H9 (cell line): ENCODE data around the gene VWA3A. TPM values are rescaled to one million over a fixed set of nuclear protein-coding genes. Genes with fewer than 3 reads are reported as not detected.

Experiments
- DNase-seq: peaks from one replicate; pipeline ENCODE4 v3.0.0-alpha.2; 2017
- H2AFZ ChIP-seq: one replicate; pipeline ENCODE4 v1.6.1; 2013; ENCODE audit warnings: mild to moderate bottlenecking, low read length, control low read depth, moderate library complexity
- H2AK5ac ChIP-seq: 2 replicates; pipeline ENCODE4 v1.6.1; 2013; ENCODE audit warnings: low read length, control low read depth, mixed read lengths; ENCODE audit not compliant: insufficient read length
- H2BK120ac ChIP-seq: one replicate; pipeline ENCODE4 v1.6.1; 2013; ENCODE audit warnings: low read depth, mild to moderate bottlenecking, low read length, control low read depth, inconsistent platforms; ENCODE audit not compliant: poor library complexity, severe bottlenecking
- H2BK12ac ChIP-seq: 2 replicates; pipeline ENCODE4 v1.6.1; 2013; ENCODE audit warnings: low read length, control low read depth, mixed read lengths, low read depth; ENCODE audit not compliant: insufficient read length
- H2BK15ac ChIP-seq: 2 replicates; pipeline ENCODE4 v1.6.1; 2013; ENCODE audit warnings: low read depth, low read length, control low read depth
- H2BK20ac ChIP-seq: one replicate; pipeline ENCODE4 v1.6.1; 2013; ENCODE audit warnings: low read depth, mild to moderate bottlenecking, low read length, control low read depth, inconsistent platforms; ENCODE audit not compliant: poor library complexity, severe bottlenecking
- H2BK5ac ChIP-seq: 2 replicates; pipeline ENCODE4 v1.6.1; 2013; ENCODE audit warnings: low read length, control low read depth, mixed read lengths; ENCODE audit not compliant: insufficient read length
- H3K14ac ChIP-seq: 2 replicates; pipeline ENCODE4 v1.6.1; 2013; ENCODE audit warnings: low read length, control low read depth; ENCODE audit not compliant: insufficient read depth
- H3K18ac ChIP-seq: 2 replicates; pipeline ENCODE4 v1.6.1; 2013; ENCODE audit warnings: low read depth, mild to moderate bottlenecking, mixed read lengths, low read length, control low read depth; ENCODE audit not compliant: insufficient read length
- H3K23ac ChIP-seq: 2 replicates; pipeline ENCODE4 v1.6.1; 2013; ENCODE audit warnings: low read length, control low read depth, mixed read lengths, low read depth; ENCODE audit not compliant: insufficient read length
- H3K23me2 ChIP-seq: 2 replicates; pipeline ENCODE4 v1.6.1; 2013; ENCODE audit warnings: low read depth, mild to moderate bottlenecking, mixed read lengths, low read length, control low read depth; ENCODE audit not compliant: insufficient read length, poor library complexity, severe bottlenecking
- H3K27ac ChIP-seq: 2 replicates; pipeline ENCODE4 v1.5.1; 2013; ENCODE audit warnings: low read length, control low read depth, mixed read lengths, low read depth; ENCODE audit not compliant: insufficient read length
- H3K27me3 ChIP-seq: 2 replicates; pipeline ENCODE4 v1.6.1; 2013; ENCODE audit warnings: low read length, control low read depth, inconsistent platforms; ENCODE audit not compliant: insufficient read depth
- H3K4ac ChIP-seq: 2 replicates; pipeline ENCODE4 v1.6.1; 2013; ENCODE audit warnings: low read depth, mild to moderate bottlenecking, control low read depth, inconsistent platforms, low read length, moderate library complexity
- H3K4me1 ChIP-seq: 2 replicates; pipeline ENCODE4 v1.6.1; 2013; ENCODE audit warnings: low read length, control low read depth, inconsistent platforms; ENCODE audit not compliant: insufficient read depth
- H3K4me2 ChIP-seq: 2 replicates; pipeline ENCODE4 v1.6.1; 2013; ENCODE audit warnings: low read length, control low read depth, mixed read lengths; ENCODE audit not compliant: insufficient read length, insufficient read depth
- H3K56ac ChIP-seq: 2 replicates; pipeline ENCODE4 v1.6.1; 2013; ENCODE audit warnings: low read depth, mild to moderate bottlenecking, mixed read lengths, low read length, control low read depth; ENCODE audit not compliant: insufficient read length
- H3K79me1 ChIP-seq: 2 replicates; pipeline ENCODE4 v1.6.1; 2013; ENCODE audit warnings: low read depth, mild to moderate bottlenecking, moderate library complexity, low read length, control low read depth, inconsistent platforms; ENCODE audit not compliant: insufficient read depth, poor library complexity, severe bottlenecking
- H3K79me2 ChIP-seq: 2 replicates; pipeline ENCODE4 v1.6.1; 2013; ENCODE audit warnings: low read length, control low read depth, inconsistent platforms; ENCODE audit not compliant: insufficient read depth
- H3K9ac ChIP-seq: 2 replicates; pipeline ENCODE4 v1.6.1; 2013; ENCODE audit warnings: low read length, control low read depth, mixed read lengths; ENCODE audit not compliant: insufficient read length; ENCODE audit errors: extremely low read depth
- H3K9me3 ChIP-seq: one replicate; pipeline ENCODE4 v1.6.1; 2013; ENCODE audit warnings: low read depth, low read length, inconsistent platforms; ENCODE audit not compliant: control insufficient read depth
- H3T11ph ChIP-seq: one replicate; pipeline ENCODE4 v1.6.1; 2013; ENCODE audit warnings: mild to moderate bottlenecking, low read length, control low read depth, inconsistent platforms
- H4K20me1 ChIP-seq: one replicate; pipeline ENCODE4 v1.6.1; 2013; ENCODE audit not compliant: control insufficient read depth, insufficient read length, insufficient read depth
- H4K5ac ChIP-seq: 2 replicates; pipeline ENCODE4 v1.6.1; 2013; ENCODE audit warnings: low read depth, mild to moderate bottlenecking, mixed read lengths, low read length, control low read depth; ENCODE audit not compliant: insufficient read length
- H4K8ac ChIP-seq: replicated peaks from 2 replicates; pipeline ENCODE4 v1.6.1; 2013; ENCODE audit warnings: low read length, control low read depth, mixed read lengths, low read depth; ENCODE audit not compliant: insufficient read length
- H4K91ac ChIP-seq: 2 replicates; pipeline ENCODE4 v1.6.1; 2013; ENCODE audit warnings: low read depth, mild to moderate bottlenecking, moderate library complexity, mixed read lengths, low read length, control low read depth; ENCODE audit not compliant: insufficient read length
- H3K27ac Mint-ChIP-seq, 3 experiments: 2 replicates in 2 of 3; 3 replicates in 1 of 3; pipeline ENCODE4 v1.8.0; 2020 to 2021; ENCODE audit warnings: mixed read lengths in 3 of 3, mild to moderate bottlenecking in 1 of 3, moderate library complexity in 1 of 3
- H3K27me3 Mint-ChIP-seq: 2 replicates; pipeline ENCODE4 v1.8.0; 2021; ENCODE audit warnings: low read depth, mild to moderate bottlenecking, moderate library complexity, mixed read lengths
- H3K36me3 Mint-ChIP-seq, 3 experiments: 2 replicates in 2 of 3; 3 replicates in 1 of 3; pipeline ENCODE4 v1.8.0; 2020 to 2021; ENCODE audit warnings: low read depth in 3 of 3, mixed read lengths in 3 of 3; ENCODE audit not compliant: insufficient read depth in 1 of 3
- H3K4me1 Mint-ChIP-seq, 2 experiments: 2 replicates each; pipeline ENCODE4 v1.8.0; 2020; ENCODE audit warnings: mixed read lengths in 2 of 2
- H3K4me3 Mint-ChIP-seq, 2 experiments: 2 replicates in 1 of 2; 3 replicates in 1 of 2; pipeline ENCODE4 v1.8.0; 2020 to 2021; ENCODE audit warnings: mild to moderate bottlenecking in 2 of 2, mixed read lengths in 2 of 2, moderate library complexity in 1 of 2
- H3K9me3 Mint-ChIP-seq, 2 experiments: 2 replicates in 1 of 2; 3 replicates in 1 of 2; pipeline ENCODE4 v1.8.0; 2020; ENCODE audit warnings: mild to moderate bottlenecking in 2 of 2, mixed read lengths in 2 of 2, moderate library complexity in 1 of 2
- CTCF ChIP-seq: fragments of 200-600 bp; sonication (generic); conservative IDR thresholded peaks from 3 replicates; pipeline ENCODE4 v1.8.0; 2021; ENCODE audit warnings: antibody characterized with exemption, mild to moderate bottlenecking
- WGBS: extraction: QIAGEN DNeasy Blood & Tissue Kit; methylation state at CpG from one replicate; pipeline ENCODE4 v1.1.7; 2013; ENCODE audit warnings: missing lambda C conversion rate, low lambda C conversion rate, mixed read lengths; ENCODE audit not compliant: insufficient read length; ENCODE audit errors: extremely low coverage; 5-methylcytosine and 5-hydroxymethylcytosine counted together
- total RNA-seq: library from RNA; stranded (reverse); gene quantifications from 2 replicates; pipeline ENCODE4 v1.2.1, GENCODE V29; 2021

The VWA3A gene
- total RNA-seq, 1 experiment from 2014 or later = not detected

GRCh38 chr16:22188267-22188594 lies 95.9 kb downstream of the VWA3A start:
- Histone ChIP-seq H2AFZ (no peak overlapping the region), H3K4me1 (no peaks in the 10 kb centered on the region; the same call in 1 of the 2 replicates), H2BK12ac (no peak overlapping the region), H3K9me3 (no peaks in the 10 kb centered on the region), H3K4ac (no peak overlapping the region), H3K79me2 (no peaks in the 10 kb centered on the region), H3T11ph (no peak overlapping the region), H3K14ac (no peak overlapping the region), H2BK20ac (no peak overlapping the region), H3K79me1 (no peaks in the 10 kb centered on the region), H3K27ac (no peak overlapping the region), H3K27me3 (no peaks in the 10 kb centered on the region), H2BK15ac (no peak overlapping the region), H2BK5ac (no peak overlapping the region), H3K9ac (no peak overlapping the region), H3K23me2 (peaks cover 12% of the 10 kb centered on the region), H4K8ac (no peak overlapping the region), H3K18ac (no peak overlapping the region), H3K23ac (no peak overlapping the region), H4K5ac (no peak overlapping the region), H4K91ac (no peak overlapping the region), H3K4me2 (no peak overlapping the region), H4K20me1 (no peaks in the 10 kb centered on the region), H3K56ac (no peak overlapping the region), H2AK5ac (no peak overlapping the region), H2BK120ac (no peak overlapping the region)
- DNase-seq = no peak
- Mint-ChIP-seq H3K4me3 (no peak overlapping the region), H3K9me3 (no peaks in the 10 kb centered on the region), H3K36me3 (no peaks in the 10 kb centered on the region), H3K27ac (no peak overlapping the region), H3K4me1 (peaks cover 28 to 35% of the 10 kb centered on the region in 2 experiments), H3K27me3 (peaks cover 13% of the 10 kb centered on the region)
- WGBS = no CpG with 5 or more reads among the region's 2 CpGs
- no peak for TF ChIP-seq CTCF
